Measurements from ENCODE around the gene NLGN2. TPM values are rescaled to one million over a fixed set of nuclear protein-coding genes. Genes with fewer than 3 reads are reported as not detected.

The NLGN2 gene
- total RNA-seq, 1 donor from 2014 or later = 2.1 TPM

DNA sequence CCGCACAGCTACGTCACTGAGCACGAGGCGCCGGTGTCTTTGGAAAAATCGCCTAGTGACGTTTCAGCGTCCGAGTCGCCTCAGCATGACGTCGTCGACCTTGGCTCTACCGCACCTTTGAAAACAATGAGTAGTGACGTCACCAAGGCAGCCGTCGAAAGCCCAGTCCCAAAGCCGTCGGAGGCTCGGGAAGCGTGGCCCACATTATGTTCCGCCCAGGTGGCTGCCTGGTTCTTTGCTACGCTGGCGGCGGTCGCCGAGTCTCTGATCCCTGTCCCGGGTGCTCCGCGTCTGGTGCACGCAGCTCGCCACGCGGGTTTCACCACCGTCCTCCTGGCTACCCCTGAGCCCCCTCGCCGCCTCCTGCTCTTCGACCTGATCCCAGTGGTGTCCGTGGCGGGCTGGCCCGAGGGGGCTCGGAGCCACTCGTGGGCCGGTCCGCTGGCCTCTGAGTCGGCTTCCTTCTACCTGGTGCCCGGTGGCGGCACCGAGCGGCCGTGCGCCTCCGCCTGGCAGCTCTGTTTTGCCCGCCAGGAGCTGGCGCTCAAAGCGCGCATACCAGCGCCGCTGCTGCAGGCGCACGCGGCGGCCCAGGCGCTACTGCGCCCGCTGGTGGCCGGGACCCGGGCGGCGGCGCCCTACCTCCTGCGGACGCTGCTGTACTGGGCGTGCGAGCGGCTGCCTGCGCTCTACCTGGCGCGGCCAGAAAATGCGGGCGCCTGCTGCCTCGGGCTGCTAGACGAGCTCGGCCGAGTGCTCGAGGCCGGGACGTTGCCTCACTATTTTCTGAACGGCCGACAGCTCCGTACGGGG lies 29.1 kb downstream of the NLGN2 start:
- intact Hi-C loops (cut with micrococcal nuclease) = loop anchor here (1.0 to 2.0 kb wide), 2 partner anchors 9 to 812 kb away; partner anchors contain the start of genes CHRNB1, CTC1 and PFAS

DNA sequence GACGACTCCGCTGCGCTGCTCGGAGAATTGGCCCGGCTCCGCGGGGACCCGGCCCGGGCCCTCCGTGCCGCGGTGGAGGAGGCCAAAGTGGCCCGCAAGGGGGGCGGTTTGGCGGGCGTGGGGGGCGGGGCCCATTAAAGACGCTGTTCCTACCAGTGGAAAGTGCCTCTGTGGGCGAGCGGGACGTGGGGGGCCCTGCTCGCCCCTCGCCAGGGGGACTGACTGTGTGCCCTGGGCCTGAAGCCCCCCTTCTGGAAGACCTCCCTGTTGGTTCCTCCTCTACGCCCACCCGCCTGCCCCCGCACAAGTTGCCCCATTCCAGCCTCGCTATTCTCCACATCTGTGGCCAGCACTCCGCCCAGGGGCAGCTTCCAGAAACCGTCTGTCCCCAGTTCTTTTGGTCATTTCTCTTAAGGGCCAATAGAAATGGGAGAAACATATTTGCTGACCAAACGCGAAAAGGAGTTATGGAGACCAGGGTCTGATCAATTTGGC lies 29.8 kb downstream of the NLGN2 start:
- intact Hi-C loops (cut with micrococcal nuclease) = loop anchor here (1.0 to 2.0 kb wide), 2 partner anchors 8 to 811 kb away; partner anchors contain the start of genes CHRNB1, CTC1 and PFAS

DNA sequence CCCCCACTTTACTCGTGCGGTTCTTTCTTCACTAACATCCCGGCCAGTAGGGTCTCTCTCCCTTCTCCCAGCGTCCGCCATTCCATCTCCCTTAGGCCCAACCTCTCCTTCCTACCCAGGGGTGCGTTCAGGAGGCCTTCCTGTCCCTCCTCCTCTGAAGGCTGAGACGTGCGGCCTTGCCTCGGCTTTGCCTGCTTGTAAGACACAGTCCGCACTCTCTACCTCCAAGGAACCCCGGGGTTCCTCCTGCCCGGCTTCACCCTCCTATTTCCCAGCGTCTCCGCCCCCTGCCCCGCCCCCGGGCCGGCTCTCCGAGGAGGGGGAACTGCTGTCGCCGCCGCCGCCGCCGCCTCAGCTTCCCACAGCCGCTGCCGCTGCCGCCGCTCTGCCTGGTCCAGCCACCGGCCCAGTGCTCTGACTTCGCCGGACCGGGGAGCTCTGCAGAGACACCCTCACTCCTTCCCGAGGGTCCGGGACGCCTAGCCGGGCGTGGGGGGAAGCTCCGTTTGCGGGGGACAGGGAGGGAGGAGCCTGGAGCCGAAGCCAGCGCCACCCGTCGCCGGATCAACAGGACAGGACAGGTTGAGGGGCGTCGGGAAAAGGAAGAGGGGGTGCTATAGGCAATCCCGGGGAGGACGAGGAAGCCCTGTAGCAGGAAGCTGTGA lies 30.4 kb downstream of the NLGN2 start:
- intact Hi-C loops (cut with micrococcal nuclease) = loop anchor here (1.0 to 2.0 kb wide), 2 partner anchors 7 to 811 kb away; partner anchors contain the start of genes CHRNB1, CTC1 and PFAS

- intact Hi-C loops (cut with micrococcal nuclease) = no loop called here
Observed at GRCh38 chr17:7438656-7439460, 31.2 kb downstream of the NLGN2 start.

- intact Hi-C loops (cut with micrococcal nuclease) = no loop called here
Observed at GRCh38 chr17:7439462-7440112, 31.9 kb downstream of the NLGN2 start, which contains the start of gene FGF11. TSS of gene FGF11 (plus strand) at chr17:7439512. CDS start at chr17:7439621, 109 bp downstream.

GRCh38 chr17:7440113-7440833 lies 32.6 kb downstream of the NLGN2 start:
- intact Hi-C loops (cut with micrococcal nuclease) = no loop called here

DNA sequence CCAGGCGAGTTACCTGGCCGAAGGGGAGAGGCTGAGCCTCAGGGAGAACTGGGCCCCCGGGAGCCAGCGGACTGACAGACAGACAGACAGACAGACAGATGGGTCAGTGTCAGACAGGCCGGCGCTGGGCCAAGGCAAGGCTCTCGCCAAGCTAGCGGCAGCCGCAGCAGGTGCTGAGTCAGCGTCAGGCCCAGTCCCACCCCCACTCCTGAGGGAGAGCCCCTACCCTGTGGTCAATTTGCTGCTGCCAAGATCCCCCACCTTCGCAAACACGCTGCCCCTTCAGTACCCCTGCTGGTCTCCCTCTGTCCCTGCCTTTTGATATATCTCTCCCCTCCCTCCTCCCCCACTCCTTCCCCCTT lies 33.2 kb downstream of the NLGN2 start:
- intact Hi-C loops (cut with micrococcal nuclease) = no loop called here

DNA sequence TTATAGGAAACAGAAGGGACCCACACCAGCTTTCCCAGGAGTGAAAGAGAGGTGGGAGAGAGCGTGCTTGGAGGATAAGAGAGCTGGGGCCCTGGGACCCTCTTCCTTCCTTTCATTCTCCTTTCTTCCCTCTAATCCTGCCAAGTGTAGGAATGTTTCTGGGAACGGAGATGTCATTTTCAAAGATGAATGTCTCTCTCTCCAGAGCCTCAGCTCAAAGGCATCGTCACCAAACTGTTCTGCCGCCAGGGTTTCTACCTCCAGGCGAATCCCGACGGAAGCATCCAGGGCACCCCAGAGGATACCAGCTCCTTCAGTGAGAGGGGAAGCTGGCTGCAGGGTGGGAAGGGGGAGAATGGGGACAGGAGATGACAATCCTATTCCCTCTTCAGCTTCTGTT lies 33.6 kb downstream of the NLGN2 start:
- intact Hi-C loops (cut with micrococcal nuclease) = no loop called here

DNA sequence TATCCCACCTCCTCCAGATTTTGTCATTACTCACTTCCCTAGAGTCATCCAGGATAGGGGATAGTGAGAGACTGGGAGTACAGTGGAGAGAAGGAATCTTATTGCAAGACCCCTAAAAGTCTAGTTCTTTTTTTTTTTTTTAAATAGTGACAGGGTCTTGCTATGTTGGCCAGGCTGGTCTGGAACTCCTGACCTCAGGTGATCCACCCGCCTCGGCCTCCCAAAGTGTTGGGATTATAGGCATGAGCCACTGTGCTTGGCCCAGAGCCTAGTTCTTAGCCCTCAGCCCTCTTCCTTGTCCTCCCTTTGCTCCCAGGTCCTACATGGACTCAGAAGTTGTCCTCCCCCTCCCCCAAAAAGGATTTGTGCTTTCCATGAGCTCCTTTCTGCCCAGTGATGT lies 34.5 kb downstream of the NLGN2 start:
- intact Hi-C loops (cut with micrococcal nuclease) = no loop called here

- intact Hi-C loops (cut with micrococcal nuclease) = no loop called here
Observed at GRCh38 chr17:7443499-7444485, 36.1 kb downstream of the NLGN2 start.

DNA sequence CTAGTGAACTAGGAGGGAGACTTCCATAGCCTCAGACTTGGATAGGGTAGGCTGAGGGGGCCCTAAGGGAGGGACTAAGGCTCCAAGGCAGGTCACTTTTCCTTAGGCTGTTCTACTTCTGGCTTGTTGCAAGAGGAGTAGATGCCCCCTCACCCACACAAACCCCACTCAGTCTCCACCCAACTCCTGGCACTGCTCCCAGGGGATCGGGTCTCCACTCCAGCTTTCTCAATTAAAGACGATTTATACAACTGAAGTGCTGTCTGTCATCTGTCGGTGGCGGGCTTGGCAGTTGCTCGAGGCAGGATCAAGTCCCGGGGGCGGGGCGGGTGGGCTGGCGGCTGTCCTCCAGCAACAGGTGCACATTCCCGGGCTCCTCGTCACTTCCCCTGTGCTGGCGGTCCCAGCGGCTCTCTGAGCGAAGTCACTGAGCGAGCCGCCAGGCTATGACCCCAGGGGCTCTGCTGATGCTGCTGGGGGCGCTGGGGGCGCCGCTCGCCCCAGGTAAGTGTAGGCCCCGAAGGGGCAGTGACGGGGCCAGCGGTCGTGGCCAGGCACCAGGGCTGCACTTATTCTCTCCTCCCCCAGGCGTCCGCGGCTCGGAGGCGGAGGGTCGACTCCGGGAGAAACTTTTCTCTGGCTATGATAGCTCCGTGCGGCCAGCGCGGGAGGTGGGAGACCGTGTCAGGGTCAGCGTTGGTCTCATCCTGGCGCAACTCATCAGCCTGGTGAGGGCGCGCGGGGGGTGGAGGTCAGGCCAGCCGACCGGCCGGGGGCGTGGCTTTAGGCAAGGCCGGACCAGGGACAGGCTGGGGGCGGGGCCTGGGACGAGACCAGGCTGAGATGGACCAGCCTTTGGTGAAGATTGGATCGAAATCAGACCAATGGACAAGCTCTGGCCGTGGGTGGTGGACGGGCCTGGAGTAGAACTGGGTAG lies 37.3 kb downstream of the NLGN2 start, which contains the start of gene CHRNB1:
TSS of gene CHRNB1 (plus strand) at position 380 of the 937 bp plus-strand sequence. CDS start at position 447, 67 bp downstream.
- intact Hi-C loops (cut with micrococcal nuclease) = loop anchor here (1.0 kb wide), 2 partner anchors 8 to 10 kb away; no protein-coding TSS in a partner anchor

DNA sequence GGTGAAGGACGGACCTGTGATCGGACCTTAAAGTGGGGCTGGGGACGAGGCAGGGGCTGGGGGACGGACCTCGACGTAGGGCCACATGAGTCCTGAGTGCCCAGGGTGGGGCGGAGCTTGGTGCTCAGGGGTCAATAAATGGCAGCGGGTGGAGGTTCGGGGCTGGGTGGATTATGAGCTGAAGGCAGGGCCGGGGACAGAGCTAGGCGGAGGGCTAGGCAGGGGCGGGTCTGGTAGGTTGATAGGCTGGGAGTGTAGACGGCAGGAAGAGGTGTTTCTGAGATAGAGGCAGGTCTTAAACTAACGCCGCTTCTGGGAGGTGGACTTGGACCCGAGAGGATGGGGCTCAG lies 37.9 kb downstream of the NLGN2 start:
- intact Hi-C loops (cut with micrococcal nuclease) = loop anchor here (1.0 kb wide), 2 partner anchors 8 to 10 kb away; no protein-coding TSS in a partner anchor

GRCh38 chr17:7448461-7448860 lies 40.8 kb downstream of the NLGN2 start:
- intact Hi-C loops (cut with micrococcal nuclease) = no loop called here

- intact Hi-C loops (cut with micrococcal nuclease) = loop anchor here (5.0 kb wide), 1 partner anchor 413 kb away; no protein-coding TSS in a partner anchor
Observed at GRCh38 chr17:7459961-7460545, 52.4 kb downstream of the NLGN2 start.

- intact Hi-C loops (cut with micrococcal nuclease) = no loop called here
Observed at GRCh38 chr17:7460850-7461660, 53.4 kb downstream of the NLGN2 start.
